T-helper 1 cell treated with Interleukin-12 subunit alpha and Interleukin-12 subunit beta and Interleukin-4 antibody, amounts not matched to agents 30 μg/mL and 1 μg/mL, for 36 hours (primary cell): ENCODE measurements around the gene TENT5A.
"Not testable (repeated sequence)": the region's sequence is repeated elsewhere in the genome, so short reads cannot be mapped to it uniquely, and the experiment has no call there.

Experiments
- H3K27ac Mint-ChIP-seq: one replicate; pipeline ENCODE4 v1.8.0; 2021; ENCODE audit warnings: mild to moderate bottlenecking, mixed read lengths
- H3K27me3 Mint-ChIP-seq: one replicate; pipeline ENCODE4 v1.8.0; 2021; ENCODE audit warnings: low read depth, mixed read lengths
- H3K36me3 Mint-ChIP-seq: one replicate; pipeline ENCODE4 v1.8.0; 2021; ENCODE audit warnings: low read depth, mixed read lengths
- H3K4me1 Mint-ChIP-seq: one replicate; pipeline ENCODE4 v1.8.0; 2021; ENCODE audit warnings: low read depth, mixed read lengths
- H3K4me3 Mint-ChIP-seq: one replicate; pipeline ENCODE4 v1.8.0; 2021; ENCODE audit warnings: mild to moderate bottlenecking, moderate library complexity, mixed read lengths
- H3K9me3 Mint-ChIP-seq: one replicate; pipeline ENCODE4 v1.8.0; 2021; ENCODE audit warnings: mixed read lengths

The TENT5A gene

DNA sequence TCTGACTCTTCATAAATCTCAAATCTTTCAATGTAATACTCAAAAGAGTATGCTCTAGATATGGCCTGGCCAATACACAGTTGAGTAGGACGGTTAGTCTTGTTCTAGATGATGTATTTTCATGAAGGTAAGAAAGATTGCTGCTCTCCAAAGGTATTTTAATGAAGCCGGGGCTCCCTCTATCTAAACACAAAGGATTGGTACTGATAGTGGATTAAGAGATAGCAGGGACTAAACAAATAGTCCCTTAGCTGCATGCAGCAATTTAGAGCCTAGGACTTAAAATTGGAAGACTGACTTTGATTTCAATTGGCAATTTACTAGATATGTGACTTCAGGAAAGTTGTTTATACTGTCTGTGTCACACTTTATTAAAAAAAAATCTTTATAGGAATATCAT is 31.4 kb upstream of the TENT5A start:
- Mint-ChIP-seq H3K4me3 (no peak overlapping the region), H3K27me3 (peaks cover 7% of the 10 kb centered on the region), H3K4me1 (no peaks in the 10 kb centered on the region), H3K27ac (no peak overlapping the region), H3K9me3 (peaks cover 7% of the 10 kb centered on the region), H3K36me3 (no peaks in the 10 kb centered on the region)

- Mint-ChIP-seq H3K4me1 (no peaks in the 10 kb centered on the region), H3K4me3 (no peak overlapping the region), H3K27ac (no peak overlapping the region), H3K27me3 (peaks cover 14% of the 10 kb centered on the region), H3K9me3 (peaks cover 7% of the 10 kb centered on the region), H3K36me3 (no peaks in the 10 kb centered on the region)
These were observed 29.1 kb upstream of the TENT5A start for GRCh38 chr6:81781624-81782023.

- H3K4me1 Mint-ChIP-seq: peaks cover 3% of the 10 kb centered on the region
- H3K9me3 Mint-ChIP-seq: peaks cover 7% of the 10 kb centered on the region
- peaks cover 14% of the 10 kb centered on the region for H3K27me3 Mint-ChIP-seq
- no peak overlapping the region for H3K27ac Mint-ChIP-seq
- no peak overlapping the region for H3K4me3 Mint-ChIP-seq
- H3K36me3 Mint-ChIP-seq: no peaks in the 10 kb centered on the region
These were observed 25.2 kb upstream of the TENT5A start for GRCh38 chr6:81777586-81778268.

DNA sequence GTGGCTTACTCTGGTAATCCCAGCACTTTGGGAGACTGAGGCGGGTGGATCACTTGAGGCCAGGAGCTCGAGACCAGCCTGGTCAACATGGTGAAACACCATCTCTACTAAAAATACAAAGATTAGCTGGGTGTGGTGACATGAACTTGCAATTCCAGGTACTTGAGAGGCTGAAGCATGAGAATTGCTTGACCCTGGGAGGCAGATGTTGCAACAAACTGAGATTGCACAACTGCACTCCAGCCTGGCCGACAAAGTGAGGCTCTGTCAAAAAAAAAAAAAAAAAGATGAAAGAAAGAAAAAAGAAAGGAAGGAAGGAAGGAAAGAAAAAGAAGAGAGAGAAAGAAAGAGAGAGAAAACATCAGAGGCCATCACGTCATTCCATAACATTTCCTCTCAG is 23.7 kb upstream of the TENT5A start:
- H3K27ac Mint-ChIP-seq, H3K9me3 Mint-ChIP-seq, H3K27me3 Mint-ChIP-seq, H3K36me3 Mint-ChIP-seq, H3K4me3 Mint-ChIP-seq, H3K4me1 Mint-ChIP-seq: not testable (repeated sequence)

DNA sequence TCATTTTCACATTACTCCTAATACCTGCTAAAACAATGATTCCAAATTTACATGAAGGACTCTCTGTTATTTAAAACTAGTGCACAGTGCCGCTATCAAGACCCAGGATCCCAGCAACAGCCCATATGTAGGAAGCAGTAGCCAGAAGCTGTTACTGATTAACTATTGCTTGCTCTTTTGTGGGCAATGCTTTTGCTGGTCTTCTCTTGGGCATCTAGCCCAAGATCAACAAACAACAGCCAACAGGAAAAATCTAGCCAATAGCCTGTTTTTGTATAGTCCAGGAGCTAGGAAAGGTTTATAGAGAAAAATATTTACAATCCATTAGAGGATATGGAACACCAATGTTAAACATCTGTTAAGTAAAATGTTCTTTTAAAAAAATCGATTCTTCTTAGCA is 22.1 kb upstream of the TENT5A start:
- H3K27me3 Mint-ChIP-seq: peaks cover 7% of the 10 kb centered on the region
- no peak overlapping the region for H3K4me3 Mint-ChIP-seq

GRCh38 chr6:81773887-81774286 is 21.4 kb upstream of the TENT5A start:
- Mint-ChIP-seq H3K9me3 (no peaks in the 10 kb centered on the region), H3K4me3 (no peak overlapping the region), H3K4me1 (peaks cover 7% of the 10 kb centered on the region)

More for the DNA sequence above, 22.1 kb upstream of the TENT5A start:
- Mint-ChIP-seq H3K27ac (no peak overlapping the region), H3K4me1 (peaks cover 7% of the 10 kb centered on the region), H3K36me3 (no peaks in the 10 kb centered on the region), H3K9me3 (no peaks in the 10 kb centered on the region)

GRCh38 chr6:81772741-81773140 is 20.3 kb upstream of the TENT5A start:
- no peaks in the 10 kb centered on the region for H3K36me3 Mint-ChIP-seq
- no peak overlapping the region for H3K27ac Mint-ChIP-seq
- no peaks in the 10 kb centered on the region for H3K9me3 Mint-ChIP-seq
- H3K4me3 Mint-ChIP-seq: no peak overlapping the region
- peaks cover 7% of the 10 kb centered on the region for H3K27me3 Mint-ChIP-seq
- H3K4me1 Mint-ChIP-seq: peaks cover 7% of the 10 kb centered on the region

More at GRCh38 chr6:81773887-81774286, 21.4 kb upstream of the TENT5A start:
- no peaks in the 10 kb centered on the region for H3K36me3 Mint-ChIP-seq
- no peak overlapping the region for H3K27ac Mint-ChIP-seq
- H3K27me3 Mint-ChIP-seq: peaks cover 7% of the 10 kb centered on the region

GRCh38 chr6:81771097-81771496 is 18.6 kb upstream of the TENT5A start:
- H3K4me1 Mint-ChIP-seq: peaks cover 7% of the 10 kb centered on the region
- peaks cover 5% of the 10 kb centered on the region for H3K27me3 Mint-ChIP-seq
- H3K36me3 Mint-ChIP-seq: no peaks in the 10 kb centered on the region
- H3K27ac Mint-ChIP-seq: no peak overlapping the region
- no peaks in the 10 kb centered on the region for H3K9me3 Mint-ChIP-seq
- H3K4me3 Mint-ChIP-seq: no peak overlapping the region

DNA sequence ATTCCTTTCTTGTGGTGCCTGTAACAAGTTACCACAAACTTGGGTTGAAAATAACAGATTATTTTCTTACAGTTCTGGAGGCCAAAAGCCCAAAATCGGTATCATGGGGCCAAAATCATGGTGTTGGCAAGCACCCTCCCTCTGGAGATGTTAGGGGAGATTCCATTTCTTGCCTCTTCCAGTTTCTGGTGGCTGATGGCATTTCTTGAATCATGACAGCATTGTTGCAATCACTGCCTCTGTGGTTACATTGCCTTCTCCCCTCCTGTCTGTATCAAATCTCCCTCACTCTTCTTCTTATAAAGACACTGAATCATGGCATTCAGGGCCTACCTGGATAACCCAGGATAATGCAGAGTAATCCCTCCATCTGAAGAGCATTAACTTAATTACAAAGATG is 17.9 kb upstream of the TENT5A start:
- Mint-ChIP-seq H3K9me3 (no peaks in the 10 kb centered on the region), H3K4me1 (peaks cover 7% of the 10 kb centered on the region), H3K27me3 (peaks cover 5% of the 10 kb centered on the region), H3K27ac (no peak overlapping the region), H3K36me3 (no peaks in the 10 kb centered on the region), H3K4me3 (no peak overlapping the region)

DNA sequence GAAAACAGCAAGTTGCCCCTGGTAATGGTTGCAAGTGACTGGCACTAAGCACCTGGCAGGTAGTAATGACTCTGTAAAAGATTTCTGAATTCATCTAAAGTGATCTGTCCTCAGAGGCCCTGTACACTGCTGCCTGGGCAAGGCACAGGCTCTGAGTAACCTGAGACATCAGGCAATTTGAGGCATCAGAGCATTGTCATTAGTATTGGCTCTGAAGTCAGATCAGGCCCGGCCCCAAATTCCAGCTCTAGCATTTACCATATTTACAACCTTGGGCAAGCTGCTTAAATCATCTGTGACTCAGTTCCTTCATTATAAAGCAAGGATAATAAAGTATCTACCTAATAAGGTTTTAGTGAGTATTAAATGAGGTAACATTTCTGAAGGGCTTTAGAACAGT is 17.3 kb upstream of the TENT5A start:
- H3K27ac Mint-ChIP-seq: no peak overlapping the region
- no peaks in the 10 kb centered on the region for H3K36me3 Mint-ChIP-seq
- no peak overlapping the region for H3K4me3 Mint-ChIP-seq
- peaks cover 7% of the 10 kb centered on the region for H3K4me1 Mint-ChIP-seq
- H3K27me3 Mint-ChIP-seq: peaks cover 9% of the 10 kb centered on the region
- no peaks in the 10 kb centered on the region for H3K9me3 Mint-ChIP-seq

DNA sequence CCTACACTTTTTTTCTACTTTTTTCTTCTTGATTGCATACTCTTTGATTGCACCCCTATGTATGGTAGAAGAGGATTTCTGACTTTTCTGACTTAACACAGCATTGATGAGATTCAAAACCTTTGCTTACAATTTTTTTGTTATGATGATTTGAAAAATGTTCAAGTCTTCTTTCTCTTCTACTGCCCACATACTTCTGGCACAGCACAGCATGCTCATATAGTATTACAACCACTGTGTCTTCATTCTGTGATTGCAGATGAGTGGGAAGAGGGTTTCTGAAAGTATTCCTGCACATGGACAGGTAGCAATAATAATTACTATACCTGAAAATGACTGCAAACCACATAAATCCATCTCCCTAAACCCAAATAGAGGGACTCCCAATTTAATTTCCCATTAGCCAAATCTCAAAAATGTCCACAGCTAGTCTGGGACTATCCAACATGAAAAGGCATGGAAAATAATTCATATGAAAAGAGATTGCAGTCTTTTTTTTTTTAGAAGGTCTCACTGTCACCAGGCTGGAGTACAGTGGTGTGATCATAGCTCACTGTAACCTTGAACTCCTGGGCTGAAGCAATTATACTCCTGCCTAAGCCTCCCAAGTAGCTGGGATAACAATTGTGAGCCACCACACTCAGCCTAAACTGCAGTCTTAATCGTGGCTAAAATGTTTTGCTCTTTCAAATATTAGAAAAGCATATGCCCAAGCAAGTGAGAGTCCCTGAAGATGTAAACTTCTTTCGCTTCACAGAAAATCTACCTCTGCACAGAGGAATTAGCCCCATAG is 15.9 kb upstream of the TENT5A start:
- Mint-ChIP-seq H3K4me3 (no peak overlapping the region), H3K36me3 (no peaks in the 10 kb centered on the region), H3K4me1 (peaks cover 7% of the 10 kb centered on the region), H3K27me3 (peaks cover 10% of the 10 kb centered on the region), H3K27ac (no peak overlapping the region), H3K9me3 (no peaks in the 10 kb centered on the region)

- H3K27me3 Mint-ChIP-seq: peaks cover 10% of the 10 kb centered on the region
- no peak overlapping the region for H3K27ac Mint-ChIP-seq
- peaks cover 2% of the 10 kb centered on the region for H3K4me1 Mint-ChIP-seq
- H3K9me3 Mint-ChIP-seq: no peaks in the 10 kb centered on the region
- no peak overlapping the region for H3K4me3 Mint-ChIP-seq
- H3K36me3 Mint-ChIP-seq: no peaks in the 10 kb centered on the region
These were observed 14.8 kb upstream of the TENT5A start for GRCh38 chr6:81767163-81767891.

DNA sequence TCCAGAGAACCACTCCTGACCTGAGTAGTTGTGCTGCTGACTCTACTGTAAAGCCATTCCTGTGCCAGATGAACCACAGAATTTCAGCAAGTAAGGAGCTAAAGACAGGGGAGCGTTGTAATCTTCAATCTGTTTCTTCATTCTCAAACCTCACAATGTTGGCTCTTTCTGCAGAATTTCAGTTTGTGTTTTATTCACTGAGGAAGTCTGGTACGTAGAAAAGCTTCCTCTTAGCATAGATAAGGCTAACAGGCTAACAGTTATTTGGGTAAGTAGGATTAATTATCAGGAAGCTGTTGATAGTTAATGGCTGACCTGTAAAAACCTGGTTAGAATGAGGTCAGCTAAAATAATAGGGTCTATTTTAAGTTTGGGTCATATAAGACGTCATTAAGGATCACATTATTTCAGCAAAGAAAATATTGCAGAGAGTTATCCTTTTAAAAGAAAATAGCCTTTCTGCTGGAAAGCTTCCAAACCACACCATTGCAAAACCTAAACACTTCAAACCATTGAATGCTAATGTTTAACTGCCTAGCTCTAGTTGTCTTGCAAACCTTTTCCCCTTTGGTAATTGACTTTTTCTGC is 14.1 kb upstream of the TENT5A start:
- H3K27ac Mint-ChIP-seq: no peak overlapping the region
- H3K27me3 Mint-ChIP-seq: peaks cover 10% of the 10 kb centered on the region
- no peaks in the 10 kb centered on the region for H3K4me1 Mint-ChIP-seq
- no peak overlapping the region for H3K4me3 Mint-ChIP-seq
- no peaks in the 10 kb centered on the region for H3K36me3 Mint-ChIP-seq
- no peaks in the 10 kb centered on the region for H3K9me3 Mint-ChIP-seq

DNA sequence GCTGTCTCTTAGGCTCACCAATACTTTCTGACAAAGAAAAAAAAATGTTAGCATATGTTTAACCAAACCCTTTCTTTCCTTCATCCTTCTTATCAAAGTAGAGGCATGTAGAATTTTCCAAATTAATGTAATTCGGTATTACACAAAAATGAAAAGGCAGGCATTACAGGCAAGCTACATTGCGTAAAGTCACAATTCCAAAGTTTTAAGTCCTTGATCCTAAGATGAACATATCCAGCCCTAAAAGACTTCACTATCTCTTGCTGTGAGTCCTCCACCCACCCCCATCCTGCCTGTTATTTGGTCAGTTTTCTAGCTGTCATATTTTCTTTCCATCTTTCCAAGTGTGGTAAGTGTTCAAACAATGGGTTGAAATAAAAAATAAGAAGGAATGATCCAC is 12.1 kb upstream of the TENT5A start:
- H3K27me3 Mint-ChIP-seq: peaks cover 10% of the 10 kb centered on the region
- no peaks in the 10 kb centered on the region for H3K9me3 Mint-ChIP-seq
- H3K4me3 Mint-ChIP-seq: no peak overlapping the region
- no peak overlapping the region for H3K27ac Mint-ChIP-seq
- no peaks in the 10 kb centered on the region for H3K4me1 Mint-ChIP-seq
- H3K36me3 Mint-ChIP-seq: no peaks in the 10 kb centered on the region
